HG03060 (cell line): ENCODE data around the gene MAD1L1.

Experiments used
- ATAC-seq: cut with Tn5 transposase; IDR thresholded peaks from one replicate; pipeline ENCODE4 v1.9.1; 2021; ENCODE audit warnings: low read depth, moderate number of reproducible peaks; ENCODE audit not compliant: unreplicated experiment

Gene MAD1L1

DNA sequence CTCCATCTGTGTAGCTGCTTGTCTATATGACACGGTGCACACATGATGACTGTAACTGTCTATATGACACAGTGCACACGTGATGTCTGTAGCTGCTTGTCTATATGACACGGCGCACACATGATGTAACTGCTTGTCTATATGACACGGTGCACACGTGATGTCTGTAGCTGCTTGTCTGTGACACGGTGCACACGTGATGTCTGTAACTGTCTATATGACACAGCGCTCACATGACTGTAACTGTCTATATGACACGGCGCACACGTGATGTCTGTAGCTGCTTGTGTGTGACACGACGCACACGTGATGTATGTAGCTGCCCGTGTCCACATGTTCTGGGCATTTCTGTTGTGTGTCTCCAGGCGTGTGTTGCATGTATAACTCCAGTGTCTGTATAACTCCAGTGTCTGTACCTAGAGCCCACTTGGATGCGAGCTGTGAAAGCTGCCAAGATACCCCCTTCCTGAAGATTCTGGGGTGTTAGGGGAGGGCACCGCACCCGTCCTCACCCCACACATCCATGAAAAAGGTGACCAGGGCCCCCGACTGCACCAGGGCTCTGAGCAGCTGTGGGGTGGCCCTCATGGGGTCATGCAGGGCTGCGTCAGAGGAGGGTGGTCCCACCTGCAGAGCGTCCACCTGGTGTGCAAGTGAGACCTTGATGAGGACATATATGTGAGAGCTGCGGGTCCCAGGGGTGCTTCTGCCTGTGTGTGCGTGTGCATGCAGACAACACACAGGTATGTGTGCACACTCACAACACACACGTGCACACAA, 424.7 kb downstream of the MAD1L1 start:
- no peak for ATAC-seq

GRCh38 chr7:1806354-1806753, 426.4 kb downstream of the MAD1L1 start:
- ATAC-seq, result no peak

DNA sequence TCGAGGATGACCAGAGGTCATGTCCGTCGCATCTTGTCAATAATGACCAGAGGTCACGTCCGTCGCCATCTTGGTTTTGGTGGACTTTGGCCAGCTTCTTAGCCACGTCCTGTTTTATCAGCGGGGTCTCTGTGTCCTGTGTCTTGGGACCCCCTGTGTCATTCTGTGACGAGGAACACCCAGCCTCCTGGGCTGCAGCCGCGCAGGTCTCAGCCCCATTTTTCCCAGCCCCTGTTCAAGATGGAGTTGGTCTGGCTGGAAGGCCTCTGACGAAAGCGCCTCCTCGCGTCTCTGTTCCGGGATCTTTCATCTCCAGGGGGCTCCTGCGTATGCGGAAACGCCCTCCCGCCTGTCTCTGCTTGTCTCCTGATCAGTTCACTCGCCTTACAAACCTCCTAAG, 428.4 kb downstream of the MAD1L1 start:
- ATAC-seq, result no peak

GRCh38 chr7:1802899-1803298, 429.8 kb downstream of the MAD1L1 start:
- no peak for ATAC-seq

GRCh38 chr7:1800902-1801301, 431.8 kb downstream of the MAD1L1 start:
- no peak for ATAC-seq

- ATAC-seq, result no peak
Measured at GRCh38 chr7:1798191-1798590, 434.6 kb downstream of the MAD1L1 start.

DNA sequence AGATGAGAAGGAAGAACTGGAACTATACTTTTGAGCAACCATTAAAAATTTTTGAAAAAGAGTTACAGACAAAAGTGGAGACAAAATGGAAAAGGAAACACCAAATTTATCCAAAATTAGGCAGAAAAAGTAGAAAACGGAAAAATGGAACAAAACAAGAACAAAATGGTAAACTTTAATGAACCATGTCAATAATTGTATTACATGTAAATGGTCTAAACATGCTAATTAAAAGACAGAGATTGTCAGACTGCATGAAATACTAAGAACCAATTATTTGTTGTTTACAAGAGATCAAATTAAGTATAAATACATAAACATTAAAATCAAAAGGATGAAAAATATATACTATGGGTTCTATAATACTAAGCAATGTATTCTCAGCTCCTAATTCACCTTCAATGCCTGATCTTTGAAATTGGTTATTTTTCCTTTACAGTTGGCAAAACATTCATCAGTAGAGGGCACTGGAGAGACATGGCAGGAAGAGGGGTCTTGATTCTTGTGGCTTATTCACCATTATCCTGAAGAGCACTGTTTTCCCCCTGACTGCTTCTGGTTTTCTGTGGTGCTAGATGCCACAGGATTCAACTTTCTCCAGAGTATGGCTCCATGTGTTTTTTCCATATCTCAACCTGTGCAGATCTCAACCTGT, 437.7 kb downstream of the MAD1L1 start:
- no peak for ATAC-seq

GRCh38 chr7:1787681-1788235, 445.0 kb downstream of the MAD1L1 start:
- no peak for ATAC-seq

GRCh38 chr7:1787241-1787640, 445.5 kb downstream of the MAD1L1 start:
- no peak for ATAC-seq

DNA sequence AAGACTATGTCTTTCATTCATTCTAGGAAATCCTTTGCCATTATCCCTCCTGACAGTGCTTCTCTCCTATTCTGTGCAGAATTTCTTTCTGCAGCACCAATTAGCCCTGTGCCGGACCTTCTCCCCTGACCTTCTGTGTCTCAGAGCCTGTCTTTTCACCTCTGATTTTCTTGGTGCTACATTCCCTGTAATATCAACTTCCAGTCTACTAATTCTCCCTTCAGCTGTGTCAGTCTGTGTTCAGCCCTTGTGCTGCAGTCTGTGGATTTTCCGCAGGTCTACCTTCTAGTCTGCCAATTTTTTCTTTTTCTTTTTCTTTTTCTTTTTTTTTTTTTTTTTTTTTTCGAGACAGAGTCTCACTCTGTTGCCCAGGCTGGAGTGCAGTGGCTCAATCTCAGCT, 446.9 kb downstream of the MAD1L1 start:
- ATAC-seq, result no peak

- ATAC-seq, result no peak
Measured at GRCh38 chr7:1781369-1781768, 451.4 kb downstream of the MAD1L1 start.

- ATAC-seq, result no peak
Measured at GRCh38 chr7:1779445-1779844, 453.3 kb downstream of the MAD1L1 start.

GRCh38 chr7:1777122-1777521, 455.6 kb downstream of the MAD1L1 start:
- ATAC-seq, result no peak

DNA sequence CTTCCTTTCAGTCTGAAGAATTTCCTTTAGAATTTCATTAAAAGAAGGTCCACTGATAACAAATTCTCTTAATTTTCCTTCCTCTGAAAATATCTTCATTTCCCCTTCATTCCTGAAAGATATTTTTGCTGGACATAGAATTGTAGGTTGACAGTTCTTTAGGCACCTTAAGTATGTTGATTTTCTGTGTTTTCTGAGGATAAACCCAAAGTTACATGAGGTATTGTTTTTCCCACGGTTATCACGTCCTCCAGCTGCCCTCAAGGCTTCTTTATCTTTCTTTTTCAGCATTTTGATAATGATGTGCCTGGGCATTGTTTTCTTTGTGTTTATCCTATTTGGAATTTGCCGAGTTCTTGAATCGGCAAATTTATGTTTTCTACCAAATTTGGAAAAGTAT, 457.4 kb downstream of the MAD1L1 start:
- no peak for ATAC-seq

DNA sequence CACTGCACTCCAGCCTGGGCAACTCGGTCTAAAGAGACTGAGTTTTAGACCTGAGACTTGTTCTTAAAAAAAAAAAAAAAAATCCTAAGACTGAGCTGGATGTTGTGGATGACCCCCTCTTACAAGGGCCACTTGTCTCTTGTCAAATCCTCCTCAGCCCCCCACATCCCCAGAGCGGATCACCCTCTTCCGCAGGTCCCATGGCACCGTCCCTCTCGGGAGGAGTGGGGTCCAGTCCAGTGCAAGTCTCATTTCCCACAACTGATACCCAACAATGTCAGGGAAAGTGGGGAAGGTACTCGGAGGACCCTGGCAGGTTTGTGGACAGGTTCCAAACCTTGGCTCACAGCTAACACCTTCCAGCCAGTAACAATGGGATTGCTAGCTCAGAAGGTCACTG, 462.4 kb downstream of the MAD1L1 start:
- ATAC-seq, result no peak

GRCh38 chr7:1769286-1770200, 463.2 kb downstream of the MAD1L1 start:
- no peak for ATAC-seq

DNA sequence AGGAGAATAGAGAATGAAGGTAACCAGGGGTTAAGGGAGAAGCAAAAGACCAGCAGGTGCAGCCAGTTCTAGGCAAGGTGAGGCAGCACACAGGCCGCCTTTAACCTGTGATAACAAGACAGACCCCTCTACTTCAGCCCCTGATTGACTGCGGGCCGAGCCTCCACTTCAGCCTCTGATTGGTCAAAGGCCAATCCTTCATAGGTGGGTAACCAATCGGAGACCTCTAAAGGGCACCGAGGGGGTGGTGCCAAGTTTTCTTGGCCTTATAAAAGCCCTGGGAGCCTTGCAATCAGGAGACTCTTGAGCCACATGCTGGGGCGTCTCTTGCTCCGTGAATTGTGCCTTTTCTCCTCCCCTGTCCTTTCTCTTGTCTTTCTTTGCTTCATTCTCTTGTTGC, 463.9 kb downstream of the MAD1L1 start:
- no peak for ATAC-seq

GRCh38 chr7:1767524-1767923, 465.2 kb downstream of the MAD1L1 start:
- no peak for ATAC-seq
